ENCODE data around the gene ORC5.

ORC5 gene

GRCh38 chr7:104150470-104150869 is 57.3 kb downstream of the ORC5 start:
- H3K4me3 ChIP-seq (ENCODE audit: low read depth, low read length), result no peak overlapping the region
- no peak for TF ChIP-seq CTCF (IDR thresholded peaks at IDR 0.05; ENCODE audit: borderline replicate concordance, insufficient read depth, low read depth, low read length)

GRCh38 chr7:104149822-104150221 is 58.0 kb downstream of the ORC5 start:
- no peak for TF ChIP-seq CTCF (IDR thresholded peaks at IDR 0.05; ENCODE audit: borderline replicate concordance, insufficient read depth, low read depth, low read length)
- no peak overlapping the region for H3K4me3 ChIP-seq (ENCODE audit: low read depth, low read length)

- no peak for TF ChIP-seq CTCF (IDR thresholded peaks at IDR 0.05; ENCODE audit: borderline replicate concordance, insufficient read depth, low read depth, low read length)
- H3K4me3 ChIP-seq (ENCODE audit: low read depth, low read length), result no peak overlapping the region
These were observed 65.7 kb downstream of the ORC5 start for GRCh38 chr7:104142147-104142546.

GRCh38 chr7:104137971-104138370 is 69.8 kb downstream of the ORC5 start:
- no peak for TF ChIP-seq CTCF (IDR thresholded peaks at IDR 0.05; ENCODE audit: borderline replicate concordance, insufficient read depth, low read depth, low read length)
- no peak overlapping the region for H3K4me3 ChIP-seq (ENCODE audit: low read depth, low read length)

GRCh38 chr7:104137511-104137910 is 70.3 kb downstream of the ORC5 start:
- no peak for TF ChIP-seq CTCF (IDR thresholded peaks at IDR 0.05; ENCODE audit: borderline replicate concordance, insufficient read depth, low read depth, low read length)
- no peak overlapping the region for H3K4me3 ChIP-seq (ENCODE audit: low read depth, low read length)

GRCh38 chr7:104136981-104137380 is 70.8 kb downstream of the ORC5 start:
- TF ChIP-seq CTCF (IDR thresholded peaks at IDR 0.05; ENCODE audit: borderline replicate concordance, insufficient read depth, low read depth, low read length), result no peak

GRCh38 chr7:104136561-104136960 is 71.3 kb downstream of the ORC5 start:
- no peak for TF ChIP-seq CTCF (IDR thresholded peaks at IDR 0.05; ENCODE audit: borderline replicate concordance, insufficient read depth, low read depth, low read length)
- no peak overlapping the region for H3K4me3 ChIP-seq (ENCODE audit: low read depth, low read length)

More at GRCh38 chr7:104136981-104137380, 70.8 kb downstream of the ORC5 start:
- no peak overlapping the region for H3K4me3 ChIP-seq (ENCODE audit: low read depth, low read length)

Measured in GM12875 (cell line).